HFF-Myc (cell line): ENCODE results near the gene IPO11.
"Not testable (repeated sequence)": the region's sequence is repeated elsewhere in the genome, so short reads cannot be mapped to it uniquely, and the experiment has no call there.

Experiments
- DNase-seq: peaks from one replicate; pipeline ENCODE4 v3.0.0-alpha.2; 2011; ENCODE audit warnings: low read depth; ENCODE audit errors: extremely low read depth
- H3K4me3 ChIP-seq: replicated peaks from 2 replicates; pipeline ENCODE4 v1.5.1; 2011; ENCODE audit warnings: low read depth, mild to moderate bottlenecking, control low read depth, low read length
- CTCF ChIP-seq: IDR thresholded peaks from 2 replicates; pipeline ENCODE4 v1.5.1; 2012; ENCODE audit warnings: mild to moderate bottlenecking, low read depth, low read length, control low read depth; ENCODE audit errors: missing control alignments

The IPO11 gene

DNA sequence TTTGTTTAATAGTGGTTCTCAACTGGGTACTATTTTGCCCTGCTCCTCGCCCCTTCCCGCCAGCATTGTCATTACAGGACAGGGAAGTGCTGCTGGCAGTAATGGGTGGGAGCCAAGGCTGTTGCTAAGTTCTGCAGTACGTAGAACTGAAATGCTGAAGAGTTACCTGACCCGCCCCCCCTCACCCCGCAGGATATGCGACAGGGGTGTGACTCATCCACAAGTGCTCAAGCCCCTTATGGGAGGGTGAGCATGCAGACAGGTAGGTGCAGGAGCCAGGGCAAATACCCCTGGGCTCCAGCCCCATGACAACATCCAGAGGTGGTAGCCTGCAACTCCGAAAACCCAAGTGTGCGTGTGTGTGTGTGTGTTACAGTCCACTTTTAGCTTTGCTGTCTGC is 201.8 kb downstream of the IPO11 start:
- H3K4me3 ChIP-seq, result no peak overlapping the region
- no peak for TF ChIP-seq CTCF
- no peak for DNase-seq

GRCh38 chr5:62616615-62617277 is 204.2 kb downstream of the IPO11 start:
- TF ChIP-seq CTCF, result no peak
- DNase-seq, result no peak
- no peak overlapping the region for H3K4me3 ChIP-seq

- no peak overlapping the region for H3K4me3 ChIP-seq
- no peak for DNase-seq
- no peak for TF ChIP-seq CTCF
These were observed 205.4 kb downstream of the IPO11 start for GRCh38 chr5:62617943-62618342.

GRCh38 chr5:62620761-62621160 is 208.2 kb downstream of the IPO11 start:
- no peak overlapping the region for H3K4me3 ChIP-seq
- no peak for DNase-seq
- no peak for TF ChIP-seq CTCF

- no peak overlapping the region for H3K4me3 ChIP-seq
- DNase-seq, result no peak
- TF ChIP-seq CTCF, result no peak
These were observed 208.7 kb downstream of the IPO11 start for GRCh38 chr5:62621280-62621679.

DNA sequence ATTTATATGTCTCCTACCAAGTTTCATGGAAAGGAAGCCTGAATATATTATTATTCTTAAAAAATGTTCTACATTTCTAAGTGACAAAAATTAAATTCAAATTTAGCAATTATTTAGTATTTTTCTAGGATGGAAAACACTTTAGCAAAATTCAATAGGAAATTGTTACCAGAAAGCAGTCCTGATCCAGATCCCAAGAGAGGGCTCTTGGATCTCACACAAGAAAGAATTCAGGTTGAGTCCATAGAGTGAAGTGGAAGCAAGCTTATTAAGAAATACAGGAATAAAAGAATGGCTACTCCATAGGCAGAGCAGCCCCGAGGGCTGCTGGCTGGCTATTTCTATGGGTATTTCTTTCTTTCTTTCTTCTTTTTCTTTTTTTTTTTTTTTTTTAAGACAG is 210.7 kb downstream of the IPO11 start:
- TF ChIP-seq CTCF, result no peak
- H3K4me3 ChIP-seq, result no peak overlapping the region
- no peak for DNase-seq

DNA sequence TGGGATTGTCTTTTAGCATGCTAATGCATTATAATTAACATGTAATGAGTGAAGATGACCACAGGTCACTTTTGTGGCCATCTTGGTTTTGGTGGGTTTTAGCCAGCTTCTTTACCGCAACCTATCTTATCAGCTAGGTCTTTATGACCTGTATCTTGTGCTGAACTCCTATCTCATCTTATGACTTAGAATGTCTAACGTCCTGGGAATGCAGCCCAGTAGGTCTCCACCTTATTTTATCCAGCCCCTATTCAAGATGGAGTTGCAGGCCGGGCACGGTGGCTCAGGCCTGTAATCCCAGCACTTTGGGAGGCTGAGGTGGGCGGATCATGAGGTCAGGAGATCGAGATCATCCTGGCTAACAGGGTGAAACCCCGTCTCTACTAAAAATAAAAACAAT is 211.9 kb downstream of the IPO11 start:
- DNase-seq, H3K4me3 ChIP-seq: not testable (repeated sequence)
